ENCODE results near the gene GSTT2B. TPM values are rescaled to one million over a fixed set of nuclear protein-coding genes. Genes with fewer than 3 reads are reported as not detected.

GSTT2B gene
- total RNA-seq, 1 donor from 2014 or later: 4.9 TPM

DNA sequence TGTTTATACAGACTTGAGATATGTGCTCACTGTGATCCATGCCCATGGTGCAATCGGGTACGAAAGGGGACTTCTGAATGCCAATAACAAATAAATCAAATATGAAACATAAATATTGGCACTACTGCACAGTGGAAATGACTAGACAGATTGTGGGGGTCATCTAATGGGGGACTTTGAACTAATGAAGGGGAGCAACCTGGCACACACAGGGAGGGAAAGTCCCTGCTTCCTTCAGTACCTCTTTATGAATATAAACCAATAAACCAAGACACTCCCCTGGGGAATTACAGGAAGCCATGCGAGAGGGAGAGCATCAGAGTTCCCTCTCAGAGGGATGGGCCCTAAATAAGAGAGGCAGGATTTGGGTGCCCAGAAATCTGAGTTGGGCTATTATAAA is 45.7 kb downstream of the GSTT2B start:
- no peak overlapping the region for H2AFZ ChIP-seq (ENCODE audit: low read depth, low read length)
- FAIRE-seq (no peak), DNase-seq (ENCODE audit: low read depth) (no peak)
- H3K79me2 ChIP-seq (ENCODE audit: insufficient read depth, low read length): no peaks in the 10 kb centered on the region
- no peaks in the 10 kb centered on the region for H4K20me1 ChIP-seq (ENCODE audit: insufficient read depth, low read length)
- peaks cover 4% of the 10 kb centered on the region for H3K4me1 ChIP-seq (ENCODE audit: insufficient read depth, low read length)
- no peak overlapping the region for H3K4me3 ChIP-seq (ENCODE audit: insufficient read depth, low read depth, low read length)
- no peak for TF ChIP-seq EZH2 (IDR thresholded peaks at IDR 0.05; ENCODE audit: insufficient read depth, low read length)
- TF ChIP-seq, protein P1, sequence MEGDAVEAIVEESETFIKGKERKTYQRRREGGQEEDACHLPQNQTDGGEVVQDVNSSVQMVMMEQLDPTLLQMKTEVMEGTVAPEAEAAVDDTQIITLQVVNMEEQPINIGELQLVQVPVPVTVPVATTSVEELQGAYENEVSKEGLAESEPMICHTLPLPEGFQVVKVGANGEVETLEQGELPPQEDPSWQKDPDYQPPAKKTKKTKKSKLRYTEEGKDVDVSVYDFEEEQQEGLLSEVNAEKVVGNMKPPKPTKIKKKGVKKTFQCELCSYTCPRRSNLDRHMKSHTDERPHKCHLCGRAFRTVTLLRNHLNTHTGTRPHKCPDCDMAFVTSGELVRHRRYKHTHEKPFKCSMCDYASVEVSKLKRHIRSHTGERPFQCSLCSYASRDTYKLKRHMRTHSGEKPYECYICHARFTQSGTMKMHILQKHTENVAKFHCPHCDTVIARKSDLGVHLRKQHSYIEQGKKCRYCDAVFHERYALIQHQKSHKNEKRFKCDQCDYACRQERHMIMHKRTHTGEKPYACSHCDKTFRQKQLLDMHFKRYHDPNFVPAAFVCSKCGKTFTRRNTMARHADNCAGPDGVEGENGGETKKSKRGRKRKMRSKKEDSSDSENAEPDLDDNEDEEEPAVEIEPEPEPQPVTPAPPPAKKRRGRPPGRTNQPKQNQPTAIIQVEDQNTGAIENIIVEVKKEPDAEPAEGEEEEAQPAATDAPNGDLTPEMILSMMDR (IDR thresholded peaks at IDR 0.05; ENCODE audit: insufficient read depth, low read depth, low read length): no peak
- H3K36me3 Mint-ChIP-seq (ENCODE audit: low read depth, unreplicated experiment): no peaks in the 10 kb centered on the region
- peaks cover 2% of the 10 kb centered on the region for H3K36me3 ChIP-seq (ENCODE audit: insufficient read depth, low read length)
- no peaks in the 10 kb centered on the region for H3K27me3 ChIP-seq (ENCODE audit: insufficient read depth, low read length)
- H3K9ac ChIP-seq (ENCODE audit: low read length): no peak overlapping the region
- H3K9me3 Mint-ChIP-seq (ENCODE audit: unreplicated experiment): peaks cover 4% of the 10 kb centered on the region
- no peak overlapping the region for H3K4me3 Mint-ChIP-seq (ENCODE audit: unreplicated experiment)
- H3K4me1 Mint-ChIP-seq (ENCODE audit: low read depth, unreplicated experiment): peaks cover 9% of the 10 kb centered on the region
- H3K27ac ChIP-seq (ENCODE audit: low read depth, low read length): no peak overlapping the region
- H3K27me3 Mint-ChIP-seq (ENCODE audit: low read depth, unreplicated experiment): no peaks in the 10 kb centered on the region
- no peak overlapping the region for H3K27ac Mint-ChIP-seq (ENCODE audit: unreplicated experiment)
- no peaks in the 10 kb centered on the region for H3K9me3 ChIP-seq (ENCODE audit: insufficient read depth, low read depth, low read length)
- H3K4me2 ChIP-seq (ENCODE audit: low read length): no peak overlapping the region

DNA sequence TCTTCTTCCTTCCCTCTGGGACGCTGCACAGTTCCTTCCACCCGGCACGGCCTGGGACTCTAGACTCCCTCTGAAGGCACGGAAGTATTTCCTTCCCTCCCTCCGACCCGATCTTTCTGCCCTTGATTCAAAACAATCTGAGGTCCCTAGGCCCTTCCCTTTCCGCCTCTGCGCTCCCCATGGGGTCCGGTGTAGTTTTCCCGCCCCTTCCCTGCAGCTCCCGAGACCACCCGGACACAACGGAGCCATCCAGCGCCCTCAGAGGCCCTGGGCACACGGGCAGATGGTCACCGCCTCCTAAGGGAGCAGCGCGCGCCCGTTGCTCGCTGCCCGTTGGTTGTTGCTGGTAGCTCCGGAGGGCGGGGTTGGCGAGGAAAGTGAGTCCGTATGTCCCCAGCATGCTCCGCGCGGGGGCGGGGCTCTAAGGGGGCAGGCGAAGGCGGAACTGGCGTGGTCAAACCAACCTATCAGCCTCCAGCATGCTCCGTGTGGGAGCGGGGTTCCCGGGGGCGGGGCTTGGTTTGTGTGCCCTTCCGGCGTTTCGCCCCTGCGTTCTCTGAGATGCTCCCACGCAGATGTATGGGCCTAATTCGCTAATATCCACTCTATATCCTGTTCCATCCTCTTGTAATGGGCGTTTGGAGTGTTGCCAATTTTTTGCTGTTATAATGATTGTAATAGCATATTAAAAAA is 47.2 kb downstream of the GSTT2B start:
- Histone ChIP-seq H3K36me3 (ENCODE audit: insufficient read depth, low read length) (peaks cover 2% of the 10 kb centered on the region), H3K27ac (ENCODE audit: low read depth, low read length) (peak overlapping the region; percentile 82), H3K79me2 (ENCODE audit: insufficient read depth, low read length) (no peaks in the 10 kb centered on the region), H3K4me2 (ENCODE audit: low read length) (peak overlapping the region; percentile 100), H3K9me3 (ENCODE audit: insufficient read depth, low read depth, low read length) (no peaks in the 10 kb centered on the region), H2AFZ (ENCODE audit: low read depth, low read length) (peak overlapping the region; percentile 80), H3K9ac (ENCODE audit: low read length) (peak overlapping the region; percentile 96), H3K4me1 (ENCODE audit: insufficient read depth, low read length) (no peaks in the 10 kb centered on the region), H4K20me1 (ENCODE audit: insufficient read depth, low read length) (no peaks in the 10 kb centered on the region), H3K4me3 (ENCODE audit: insufficient read depth, low read depth, low read length) (peak overlapping the region; percentile 67), H3K27me3 (ENCODE audit: insufficient read depth, low read length) (no peaks in the 10 kb centered on the region)
- peaks cover 12% of the 10 kb centered on the region for H3K4me1 Mint-ChIP-seq (ENCODE audit: low read depth, unreplicated experiment)
- no peaks in the 10 kb centered on the region for H3K27me3 Mint-ChIP-seq (ENCODE audit: low read depth, unreplicated experiment)
- TF ChIP-seq, protein P1 (IDR thresholded peaks at IDR 0.05; ENCODE audit: insufficient read depth, low read depth, low read length): no peak
- no peak for TF ChIP-seq EZH2 (IDR thresholded peaks at IDR 0.05; ENCODE audit: insufficient read depth, low read length)
- peak; percentile 97 for DNase-seq (ENCODE audit: low read depth)
- H3K36me3 Mint-ChIP-seq (ENCODE audit: low read depth, unreplicated experiment): peaks cover 2% of the 10 kb centered on the region
- no peak for FAIRE-seq
- peak overlapping the region; percentile 97 for H3K27ac Mint-ChIP-seq (ENCODE audit: unreplicated experiment)
- no peaks in the 10 kb centered on the region for H3K9me3 Mint-ChIP-seq (ENCODE audit: unreplicated experiment)
- H3K4me3 Mint-ChIP-seq (ENCODE audit: unreplicated experiment): peak overlapping the region; percentile 89

DNA sequence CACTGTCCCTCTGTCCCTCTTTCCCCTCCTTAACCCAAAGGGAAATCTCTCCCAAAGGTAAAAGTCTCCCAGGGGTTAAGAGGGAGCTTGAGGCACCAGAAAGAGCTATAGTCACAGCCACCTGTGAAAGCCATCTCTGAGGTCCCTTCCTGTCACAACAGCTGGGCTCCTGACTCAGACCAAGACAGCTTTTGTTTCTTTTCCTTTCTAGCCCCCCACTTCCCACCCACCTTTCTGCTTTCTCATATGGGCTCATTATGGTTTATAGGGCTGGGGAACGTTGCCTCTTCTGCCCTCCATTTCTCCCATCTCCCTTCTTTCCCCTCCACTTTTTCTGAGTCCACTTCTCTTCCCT is 47.7 kb downstream of the GSTT2B start:
- Histone ChIP-seq H3K4me3 (ENCODE audit: insufficient read depth, low read depth, low read length) (peak overlapping the region; percentile 67), H3K4me1 (ENCODE audit: insufficient read depth, low read length) (no peaks in the 10 kb centered on the region), H4K20me1 (ENCODE audit: insufficient read depth, low read length) (no peaks in the 10 kb centered on the region), H2AFZ (ENCODE audit: low read depth, low read length) (peak overlapping the region; percentile 80), H3K79me2 (ENCODE audit: insufficient read depth, low read length) (no peaks in the 10 kb centered on the region), H3K4me2 (ENCODE audit: low read length) (peak overlapping the region; percentile 100), H3K36me3 (ENCODE audit: insufficient read depth, low read length) (peaks cover 2% of the 10 kb centered on the region), H3K9me3 (ENCODE audit: insufficient read depth, low read depth, low read length) (no peaks in the 10 kb centered on the region), H3K27me3 (ENCODE audit: insufficient read depth, low read length) (no peaks in the 10 kb centered on the region), H3K27ac (ENCODE audit: low read depth, low read length) (peak overlapping the region; percentile 82), H3K9ac (ENCODE audit: low read length) (peak overlapping the region; percentile 96)
- Mint-ChIP-seq H3K36me3 (ENCODE audit: low read depth, unreplicated experiment) (peaks cover 2% of the 10 kb centered on the region), H3K4me3 (ENCODE audit: unreplicated experiment) (peak overlapping the region; percentile 89), H3K9me3 (ENCODE audit: unreplicated experiment) (no peaks in the 10 kb centered on the region), H3K27ac (ENCODE audit: unreplicated experiment) (peak overlapping the region; percentile 97), H3K27me3 (ENCODE audit: low read depth, unreplicated experiment) (no peaks in the 10 kb centered on the region), H3K4me1 (ENCODE audit: low read depth, unreplicated experiment) (peaks cover 12% of the 10 kb centered on the region)
- DNase-seq (ENCODE audit: low read depth): no peak
- FAIRE-seq: no peak
- TF ChIP-seq, protein P1 (IDR thresholded peaks at IDR 0.05; ENCODE audit: insufficient read depth, low read depth, low read length): no peak
- no peak for TF ChIP-seq EZH2 (IDR thresholded peaks at IDR 0.05; ENCODE audit: insufficient read depth, low read length)
